ENCODE data around the gene MYH15. TPM values are rescaled to one million over a fixed set of nuclear protein-coding genes. Genes with fewer than 3 reads are reported as not detected.

The MYH15 gene
- total RNA-seq, 3 donors from 2014 or later, result 0.28 to 0.46 (median 0.46) TPM

DNA sequence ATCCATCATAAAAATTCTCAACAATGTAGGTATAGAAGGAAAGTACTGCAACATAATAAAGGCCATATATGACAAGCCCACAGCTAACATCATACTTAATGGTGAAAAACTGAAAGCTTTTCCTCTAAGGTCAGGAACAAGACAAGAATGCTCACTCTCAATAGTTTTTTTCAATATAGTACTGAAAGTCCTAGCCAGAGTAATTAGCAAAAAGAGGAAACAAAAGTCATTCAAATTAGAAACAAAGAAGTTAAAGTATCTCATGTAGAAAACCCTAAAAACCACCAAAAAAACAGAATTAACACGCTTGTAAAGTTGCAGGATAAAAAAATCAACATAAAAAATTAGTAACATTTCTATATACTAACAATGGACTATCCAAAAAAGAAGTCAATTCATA is 61.8 kb downstream of the MYH15 start:
- DNase-seq (no peak), ATAC-seq (no peak)
- no peaks in the 10 kb centered on the region for H3K4me1 ChIP-seq (ENCODE audit: low read depth)
- intact Hi-C loops (cut with DNase I, micrococcal nuclease), result no loop called here
- H3K4me3 ChIP-seq, result no peak overlapping the region
- TF ChIP-seq CTCF (IDR thresholded peaks at IDR 0.05), result no peak
- H3K36me3 ChIP-seq (ENCODE audit: low read depth), result no peaks in the 10 kb centered on the region
- H3K9me3 ChIP-seq, result peaks cover 23% of the 10 kb centered on the region

GRCh38 chr3:108447096-108447847 is 63.1 kb downstream of the MYH15 start:
- no peak for TF ChIP-seq CTCF (IDR thresholded peaks at IDR 0.05)
- H3K4me3 ChIP-seq, result no peak overlapping the region
- ATAC-seq (no peak), DNase-seq (no peak)
- H3K36me3 ChIP-seq (ENCODE audit: low read depth), result no peaks in the 10 kb centered on the region
- intact Hi-C loops (cut with DNase I, micrococcal nuclease), result no loop called here
- H3K4me1 ChIP-seq (ENCODE audit: low read depth), result no peaks in the 10 kb centered on the region
- peaks cover 23% of the 10 kb centered on the region for H3K9me3 ChIP-seq

GRCh38 chr3:108442281-108442680 is 68.1 kb downstream of the MYH15 start:
- ATAC-seq (no peak), DNase-seq (no peak)
- TF ChIP-seq CTCF (IDR thresholded peaks at IDR 0.05), result no peak
- H3K36me3 ChIP-seq (ENCODE audit: low read depth), result no peaks in the 10 kb centered on the region
- H3K4me1 ChIP-seq (ENCODE audit: low read depth), result peaks cover 6% of the 10 kb centered on the region
- intact Hi-C loops (cut with DNase I, micrococcal nuclease), result no loop called here
- H3K9me3 ChIP-seq, result peaks cover 12% of the 10 kb centered on the region
- H3K4me3 ChIP-seq, result no peak overlapping the region

DNA sequence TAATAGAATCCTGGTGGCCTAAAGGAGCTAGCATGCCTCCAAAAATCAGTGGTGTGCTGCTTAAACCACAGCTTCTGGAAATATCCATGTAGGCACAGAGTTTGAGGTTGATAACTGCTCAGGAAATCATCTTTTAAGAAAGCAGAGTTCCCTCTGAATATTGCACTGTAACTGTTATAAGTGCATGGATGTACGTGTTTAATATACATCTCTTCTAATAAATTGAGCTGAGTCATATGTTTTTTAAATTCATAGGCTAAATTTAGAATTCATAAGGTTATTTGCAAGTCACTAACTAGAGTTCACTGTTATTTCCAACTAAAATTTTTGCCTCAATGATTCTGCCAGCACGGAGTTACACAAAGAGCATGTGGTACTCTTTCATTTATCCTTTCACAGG is 68.9 kb downstream of the MYH15 start:
- intact Hi-C loops (cut with DNase I, micrococcal nuclease), result no loop called here
- Histone ChIP-seq H3K4me1 (ENCODE audit: low read depth) (peaks cover 6% of the 10 kb centered on the region), H3K9me3 (peaks cover 5% of the 10 kb centered on the region), H3K36me3 (ENCODE audit: low read depth) (no peaks in the 10 kb centered on the region), H3K4me3 (no peak overlapping the region)
- no peak for DNase-seq
- TF ChIP-seq CTCF (IDR thresholded peaks at IDR 0.05), result no peak
- ATAC-seq, result no peak

DNA sequence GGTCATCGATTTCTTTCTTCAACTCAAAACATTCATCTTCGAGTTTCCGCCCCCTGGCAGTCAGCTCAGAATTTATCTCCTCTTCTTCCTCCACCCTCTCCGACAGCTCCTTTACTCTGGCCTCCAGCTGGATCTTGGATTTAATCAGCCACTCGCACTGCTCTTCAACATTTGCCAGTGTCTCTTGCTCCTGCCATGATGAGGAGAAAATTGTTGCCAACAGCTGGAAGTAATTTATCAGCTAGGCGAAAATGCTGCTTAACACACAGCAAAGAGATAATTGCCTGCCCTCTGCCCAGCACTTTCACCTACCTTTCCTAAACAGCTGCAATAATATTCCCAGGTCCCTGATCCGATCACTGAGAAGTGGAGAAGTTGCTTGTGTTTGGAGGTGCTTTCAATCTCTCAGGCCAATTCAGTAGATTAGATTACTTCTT is 69.3 kb downstream of the MYH15 start:
- no peak for ATAC-seq
- DNase-seq, result no peak
- no peak overlapping the region for H3K4me3 ChIP-seq
- peaks cover 2% of the 10 kb centered on the region for H3K9me3 ChIP-seq
- peaks cover 6% of the 10 kb centered on the region for H3K4me1 ChIP-seq (ENCODE audit: low read depth)
- no peak for TF ChIP-seq CTCF (IDR thresholded peaks at IDR 0.05)
- H3K36me3 ChIP-seq (ENCODE audit: low read depth), result no peaks in the 10 kb centered on the region
- intact Hi-C loops (cut with DNase I, micrococcal nuclease), result no loop called here
